Stimulated activated CD8-positive, alpha-beta memory T cell treated with anti-CD3 and anti-CD28 coated beads, Interleukin-4, amount 100 ng/mL, for 1 hour (primary cell): ENCODE results near the gene FOXP1.

Source experiments
- DNase-seq, 2 donors: peaks; one replicate each; pipeline ENCODE4 v3.0.0-alpha.2; 2020; ENCODE audit warnings: low read depth in 2 of 2, low spot score in 1 of 2

FOXP1 gene

DNA sequence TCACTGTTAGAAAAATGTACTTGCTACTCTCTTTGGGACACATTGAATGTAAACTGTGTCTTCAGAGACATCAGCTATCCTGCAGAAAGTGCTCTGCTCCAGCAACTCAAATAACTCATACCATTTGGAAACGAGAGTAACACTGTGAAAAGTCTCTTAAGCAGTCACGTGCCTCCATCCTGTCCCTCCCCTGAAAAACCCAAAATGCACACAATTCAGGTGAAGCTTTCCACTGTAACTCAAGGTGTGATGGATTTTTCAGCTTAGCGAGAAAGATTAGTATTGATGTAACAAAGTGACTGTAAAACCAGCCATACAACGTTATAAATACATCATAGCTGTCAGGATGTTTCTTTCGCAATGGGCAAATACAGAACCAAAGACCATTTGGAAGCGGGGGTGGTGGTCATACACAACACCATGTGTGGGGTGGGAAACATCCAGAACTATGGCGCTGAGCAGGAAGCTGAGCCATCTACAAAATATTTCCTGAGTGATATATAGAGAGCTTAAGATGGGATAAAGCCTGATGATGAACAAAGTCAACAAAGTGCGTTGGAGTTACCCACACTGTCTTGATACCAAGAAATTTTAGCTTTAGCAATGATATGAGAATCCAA is 332.3 kb downstream of the FOXP1 start:
- DNase-seq = no peak

DNA sequence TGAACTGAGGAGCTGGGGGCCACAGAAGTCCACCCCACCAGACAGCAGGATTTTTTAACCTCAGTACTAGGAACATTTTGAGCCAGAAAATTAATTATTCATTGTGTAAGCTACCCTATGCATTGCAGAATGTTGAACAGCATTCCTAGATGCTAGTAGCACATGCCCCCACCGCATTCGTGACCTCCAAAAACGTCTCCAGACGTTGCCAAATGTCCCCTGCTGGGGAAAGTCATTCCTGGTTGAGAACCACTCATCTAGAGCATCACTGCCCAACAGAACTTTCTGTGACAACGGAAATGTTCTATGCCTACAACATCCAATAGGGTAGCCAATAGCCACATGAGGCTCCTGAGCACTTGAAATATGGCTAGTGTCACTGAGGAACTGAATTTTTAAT is 333.5 kb downstream of the FOXP1 start:
- DNase-seq = no peak

DNA sequence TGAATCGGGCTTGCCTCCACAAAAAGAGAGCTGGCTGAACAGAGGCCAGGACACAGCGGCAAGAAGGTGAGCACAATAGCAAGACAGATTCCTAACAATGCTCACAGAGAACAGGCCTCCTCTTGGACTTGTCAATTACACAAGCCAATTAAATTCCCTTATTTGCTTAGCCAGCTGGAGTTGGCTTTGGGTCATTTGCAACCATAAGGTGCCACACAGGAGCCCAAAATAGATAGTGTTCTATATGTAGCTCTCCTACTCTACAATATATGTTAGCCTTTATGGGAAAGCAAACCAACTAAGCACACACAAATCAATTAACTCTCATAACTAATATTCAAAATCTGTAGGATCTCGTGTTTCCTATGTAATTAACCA is 335.6 kb downstream of the FOXP1 start:
- DNase-seq = no peak

DNA sequence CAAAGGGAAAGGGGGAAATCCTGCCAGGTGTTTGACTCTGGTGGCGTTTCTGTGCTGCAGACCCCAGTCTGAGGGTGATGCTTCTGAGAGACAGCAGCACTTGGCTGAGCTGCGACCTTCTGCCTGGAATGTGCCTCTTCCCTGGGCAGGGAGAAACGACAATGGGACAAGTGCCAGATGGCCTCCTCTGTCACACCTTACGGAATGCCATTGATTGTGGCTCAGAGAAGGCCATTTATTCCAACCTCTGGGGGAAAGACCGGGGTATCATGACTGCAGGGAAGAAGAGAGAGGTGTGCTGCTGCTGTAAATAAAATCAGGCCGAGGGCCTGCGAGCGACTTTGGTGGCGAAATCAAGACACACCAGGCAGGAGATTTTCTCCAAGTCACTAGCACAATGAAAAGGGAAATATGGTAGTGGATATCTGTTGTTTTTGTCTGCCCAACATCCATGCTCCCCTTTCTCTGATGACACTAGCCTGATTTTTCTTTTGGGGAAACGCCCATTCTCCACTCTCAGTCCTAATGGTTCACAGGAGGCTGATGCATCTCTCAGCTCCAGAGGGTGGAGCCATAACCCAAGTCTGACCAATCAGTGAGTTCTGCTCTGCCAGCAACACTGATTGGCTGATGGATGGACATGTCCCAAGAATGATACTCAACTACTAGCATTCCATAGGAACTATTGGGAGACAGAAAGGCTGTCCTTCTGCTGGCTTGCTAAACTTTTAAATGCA is 336.1 kb downstream of the FOXP1 start:
- DNase-seq = no peak

DNA sequence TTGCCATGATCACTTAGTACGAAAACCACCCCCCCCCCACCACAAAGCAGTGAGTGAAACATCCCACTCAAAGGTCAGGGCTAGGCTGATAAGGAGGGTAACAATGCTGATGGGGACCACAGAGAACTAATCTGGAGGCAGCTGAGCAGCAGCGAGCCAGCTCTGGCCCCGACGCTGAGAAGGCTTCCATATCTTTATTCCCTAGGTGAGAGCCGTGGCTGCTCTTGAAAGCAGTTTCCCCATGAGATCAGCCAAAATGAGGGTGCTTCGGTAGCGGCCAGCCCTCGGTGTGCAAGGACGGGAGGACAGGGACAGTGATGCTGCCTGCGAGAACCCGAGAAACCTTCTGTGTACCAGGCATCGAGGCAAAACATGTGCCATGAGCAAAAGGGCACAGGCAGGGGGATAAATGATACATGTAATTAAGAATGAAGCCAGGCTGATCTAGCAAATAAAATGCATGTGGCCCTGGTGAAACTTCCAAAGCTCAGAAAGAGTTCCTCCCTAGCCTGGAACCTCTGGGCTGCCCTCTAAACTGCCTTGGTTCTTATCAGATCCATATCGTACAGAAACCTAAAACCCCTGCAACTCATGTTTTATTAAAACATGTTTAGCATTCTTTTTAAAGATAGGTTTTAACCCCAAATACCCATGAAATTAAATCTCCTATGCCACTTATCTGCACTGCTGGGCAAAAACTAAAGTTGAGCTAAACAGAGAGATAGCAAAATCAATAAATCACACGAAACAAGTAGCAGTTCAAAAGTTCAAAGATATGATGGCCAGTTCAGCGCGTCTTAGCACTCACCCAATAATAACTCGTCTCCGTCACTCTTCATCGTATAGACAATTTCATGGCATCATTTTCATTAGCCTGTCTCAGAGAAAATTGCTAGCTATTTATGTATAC is 337.3 kb downstream of the FOXP1 start:
- DNase-seq = no peak

DNA sequence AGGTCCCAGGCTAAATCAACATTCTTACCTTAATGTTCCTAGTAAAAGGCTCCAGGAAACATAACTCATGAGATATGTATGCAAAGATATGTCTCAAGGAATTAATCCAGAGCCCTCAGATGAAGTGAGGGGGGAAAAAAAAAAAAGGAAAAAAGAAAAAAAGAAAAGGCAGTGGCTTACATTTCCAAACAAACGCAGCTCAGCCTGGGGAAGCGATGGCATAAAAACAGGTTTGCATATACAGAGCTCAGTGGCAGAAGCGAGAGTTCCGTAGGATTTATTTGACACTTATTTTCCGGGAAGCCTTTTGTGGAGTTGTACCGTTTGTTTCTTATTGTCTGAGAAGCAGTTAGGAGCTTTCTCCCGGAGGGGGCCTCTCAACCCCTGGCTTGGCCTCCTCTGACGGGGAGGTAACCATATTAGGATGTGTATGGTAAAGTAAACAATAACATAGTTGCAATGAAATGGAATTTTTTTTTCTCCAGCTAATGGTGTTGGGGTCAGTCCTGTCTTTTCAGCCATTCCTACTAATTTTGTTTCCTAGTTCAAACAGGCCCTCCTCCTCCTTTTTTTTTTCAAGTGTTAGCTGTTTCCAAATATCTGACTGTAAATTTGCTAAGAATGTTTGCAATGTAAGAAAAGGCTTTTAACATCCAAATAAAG is 338.6 kb downstream of the FOXP1 start:
- DNase-seq = no peak

DNA sequence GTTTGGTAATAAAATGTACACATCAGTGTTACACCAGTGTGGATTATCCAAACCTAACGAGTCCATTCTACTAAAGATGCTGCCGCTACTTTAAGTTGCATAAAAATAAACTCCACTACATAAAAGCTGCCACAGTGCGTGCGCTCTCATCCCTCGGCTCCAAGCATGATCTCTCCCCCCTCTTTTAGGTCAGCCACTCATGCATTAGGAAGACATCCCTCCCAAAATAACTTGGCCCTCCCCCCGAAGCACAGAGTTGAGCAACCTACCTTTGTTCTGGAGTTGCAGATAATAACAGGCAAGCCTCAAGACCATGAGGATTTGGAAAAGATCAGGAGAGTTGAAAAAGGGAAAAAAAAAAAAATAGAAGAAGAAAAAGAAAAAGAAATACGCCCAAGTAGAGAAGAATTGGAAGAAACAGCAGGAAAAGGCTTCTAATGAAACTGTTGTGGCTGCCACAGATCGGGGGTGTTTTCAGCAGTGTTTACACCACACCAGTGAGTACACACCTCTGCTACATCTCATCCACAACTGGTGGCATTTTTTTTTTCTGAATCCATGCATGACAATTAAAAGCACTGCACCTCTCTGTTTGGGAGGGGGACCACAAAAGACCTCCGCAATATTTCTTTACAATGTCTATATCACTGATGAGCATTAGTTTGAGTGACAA is 339.2 kb downstream of the FOXP1 start:
- DNase-seq = no peak

DNA sequence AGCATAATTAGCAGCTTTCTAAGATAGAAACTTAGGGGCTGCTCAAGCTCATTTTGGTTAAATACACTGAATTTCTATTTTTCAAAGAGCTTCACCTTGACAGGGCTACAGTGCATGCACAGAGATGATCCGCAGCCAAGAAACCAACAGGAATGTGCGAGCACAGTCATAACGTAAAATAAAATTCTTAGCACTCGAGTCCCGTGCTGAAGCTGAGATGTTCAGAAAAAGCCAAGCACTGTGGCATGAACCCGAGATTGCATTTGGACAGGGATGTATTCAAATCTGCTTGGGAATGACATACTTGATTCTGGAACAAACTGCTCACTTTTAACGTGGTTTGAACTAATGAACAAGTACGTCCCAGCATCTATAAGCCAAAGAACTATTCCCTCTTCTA is 340.3 kb downstream of the FOXP1 start:
- DNase-seq = no peak

DNA sequence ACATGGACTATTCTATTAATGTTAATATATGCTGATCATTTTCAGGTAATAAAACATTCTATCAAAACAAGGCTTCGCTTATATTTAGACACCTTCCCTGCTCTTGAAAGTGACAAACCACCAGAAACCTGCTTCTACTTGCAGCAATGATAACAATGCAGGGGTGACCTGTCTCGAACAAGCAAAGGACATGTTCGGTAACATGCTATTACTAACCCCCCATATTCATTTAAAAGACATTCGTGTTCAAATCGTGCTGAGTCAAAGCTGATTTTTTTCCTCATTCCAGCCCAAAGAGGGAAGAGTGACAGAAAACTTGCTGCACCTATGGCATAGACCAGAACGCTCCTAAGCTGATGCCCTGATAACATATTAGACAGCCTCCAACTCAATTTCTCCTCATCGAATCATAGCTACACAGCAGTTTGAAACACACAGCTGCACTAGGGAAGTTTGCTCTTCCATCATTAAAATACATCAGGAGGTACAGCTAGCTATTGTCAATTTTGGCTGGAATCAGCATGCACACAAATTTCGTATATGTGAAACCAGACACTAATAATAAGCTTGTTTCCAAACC is 341.5 kb downstream of the FOXP1 start:
- no peak for DNase-seq

DNA sequence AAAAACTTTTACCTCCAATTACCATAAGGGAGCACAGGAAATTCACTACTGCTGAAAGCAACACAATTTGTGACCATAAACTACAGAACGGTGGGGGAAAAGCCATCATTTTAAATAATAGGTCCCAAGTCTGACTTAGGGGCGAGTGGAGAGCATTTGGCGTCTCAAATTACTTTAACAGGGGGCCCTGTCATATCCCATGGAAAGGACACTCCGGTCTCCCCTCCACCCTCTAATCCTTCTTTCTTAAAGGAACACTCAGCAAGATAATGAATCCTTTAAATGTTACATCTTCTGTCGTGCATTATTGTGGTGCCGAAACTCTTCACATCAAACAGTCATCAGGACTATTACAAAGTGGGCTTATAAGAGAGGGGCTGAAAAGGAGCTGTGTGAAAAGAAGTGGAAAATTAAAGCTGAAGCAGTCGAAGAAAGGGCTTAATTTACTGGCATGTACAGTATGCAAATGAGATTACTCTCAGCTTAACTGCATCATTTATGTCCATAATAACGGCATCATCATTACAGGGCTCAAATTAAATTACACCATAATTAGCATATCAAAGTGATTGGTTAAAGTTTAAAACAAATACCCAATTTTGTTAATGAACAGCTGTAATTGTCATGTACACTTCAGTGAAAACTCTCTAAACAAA is 342.2 kb downstream of the FOXP1 start:
- no peak for DNase-seq

DNA sequence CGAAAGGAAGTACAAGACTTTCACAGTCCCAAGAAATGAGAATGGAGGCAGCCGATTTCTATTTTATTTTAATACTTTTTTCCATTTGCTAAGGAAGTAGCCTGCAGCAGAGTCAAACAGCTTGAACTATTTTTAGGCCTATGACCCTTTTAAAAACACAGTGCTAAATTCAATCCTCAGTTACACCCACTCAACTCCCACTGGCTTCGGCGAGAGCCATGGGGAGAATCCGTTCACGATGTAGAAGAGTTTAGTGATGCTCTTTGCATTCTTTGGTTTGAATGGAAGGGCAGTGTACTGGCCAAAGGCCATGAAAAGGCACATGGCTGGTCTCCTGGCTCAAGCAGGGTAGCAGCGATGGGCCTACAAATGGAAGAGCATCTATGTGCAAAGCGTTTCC is 343.5 kb downstream of the FOXP1 start:
- DNase-seq = no peak

DNA sequence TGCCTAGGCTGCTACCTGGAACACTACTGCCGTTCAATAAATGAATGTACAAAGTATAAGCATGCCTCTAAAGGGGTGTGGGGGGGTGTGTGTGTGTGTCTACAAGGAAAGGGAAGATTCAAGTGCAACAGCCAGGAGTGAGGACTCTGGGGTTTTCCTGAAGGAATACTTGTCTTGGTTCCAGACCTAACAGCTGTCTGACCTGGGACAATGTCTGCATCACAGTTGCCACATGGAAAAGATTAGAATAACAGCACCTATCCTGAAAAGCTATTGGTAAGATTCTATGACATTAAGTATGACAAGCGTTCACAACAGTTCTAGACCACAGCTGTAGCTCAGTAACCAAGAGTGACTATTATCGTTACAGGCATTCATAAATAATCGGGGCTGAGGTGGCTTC is 345.2 kb downstream of the FOXP1 start:
- no peak for DNase-seq

DNA sequence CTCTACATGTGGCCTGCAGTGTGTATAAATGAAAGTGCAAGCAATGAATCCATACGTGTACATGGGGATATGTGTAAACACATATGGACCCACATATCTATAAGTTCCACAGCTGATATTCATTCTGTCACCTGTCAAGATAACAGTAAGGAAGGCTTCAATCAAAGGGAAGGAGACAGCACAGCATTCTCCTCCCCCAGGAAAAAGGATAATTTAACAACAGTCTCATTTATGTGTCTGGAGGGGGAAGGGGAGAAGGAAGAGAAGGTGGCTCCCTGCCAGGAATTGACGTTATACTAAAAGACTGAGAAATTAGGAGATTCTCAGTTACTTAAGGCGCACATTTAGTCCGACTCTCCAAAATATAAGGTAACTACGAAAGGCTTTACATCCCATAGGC is 345.9 kb downstream of the FOXP1 start:
- DNase-seq = no peak

DNA sequence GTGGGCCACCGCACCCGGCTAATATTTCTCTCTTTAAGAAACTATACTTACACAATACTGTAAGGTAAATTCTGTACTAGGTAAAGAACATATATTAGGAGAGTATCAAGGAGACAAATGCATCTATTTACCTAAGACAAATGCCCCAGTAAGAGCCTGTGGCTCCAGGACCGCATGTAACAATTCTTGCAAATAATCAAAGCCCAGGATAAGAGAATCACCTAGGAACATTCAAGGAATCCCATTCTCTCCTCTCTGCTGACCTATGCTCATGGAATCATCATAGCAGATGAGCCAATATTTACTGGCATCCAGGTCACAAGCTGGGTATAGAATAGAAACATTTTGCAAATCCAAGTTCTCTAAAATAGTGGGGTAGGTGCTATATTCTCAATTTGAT is 347.7 kb downstream of the FOXP1 start:
- no peak for DNase-seq

DNA sequence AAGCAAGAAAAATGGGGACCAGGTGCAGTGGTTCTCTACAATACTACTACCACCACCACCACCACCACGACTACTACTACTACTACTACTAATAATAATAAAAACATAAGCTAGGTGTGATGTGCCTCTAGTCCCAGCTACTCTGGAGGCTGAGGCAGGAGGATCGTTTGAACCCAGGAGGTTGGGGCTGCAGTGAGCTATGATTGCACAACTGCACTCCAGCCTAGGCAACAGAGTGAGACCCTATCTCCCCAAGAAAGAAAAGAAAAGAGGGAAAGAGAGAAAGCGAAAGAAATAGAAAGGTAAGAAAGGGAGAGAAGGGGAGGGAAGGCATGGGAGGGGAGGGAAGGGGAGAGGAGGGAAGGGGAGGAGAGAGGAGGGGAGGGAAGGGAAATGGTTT is 350.6 kb downstream of the FOXP1 start:
- no peak for DNase-seq

DNA sequence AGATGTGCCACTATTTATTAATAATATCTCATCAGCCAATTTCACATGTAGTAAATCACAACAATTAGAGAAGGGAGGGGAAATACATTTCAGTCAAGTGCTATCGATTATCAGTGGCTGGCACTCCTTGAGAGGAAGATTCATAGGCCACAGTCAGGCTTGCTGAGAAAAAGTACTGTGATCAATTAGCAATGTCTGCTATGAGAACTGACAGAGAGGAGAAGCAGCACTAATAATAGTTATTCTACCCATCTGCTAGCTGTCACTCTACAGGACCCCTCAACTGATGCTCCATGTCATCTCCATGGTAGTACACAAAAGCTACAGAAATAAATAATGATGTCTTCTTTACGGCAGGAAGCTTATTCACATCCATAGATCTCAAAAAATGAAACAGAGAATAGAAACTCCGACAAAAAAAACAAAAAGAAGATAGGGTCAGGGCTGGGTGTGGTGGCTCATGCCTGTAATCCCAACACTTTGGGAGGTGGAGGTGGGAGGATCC is 351.3 kb downstream of the FOXP1 start:
- DNase-seq = no peak

DNA sequence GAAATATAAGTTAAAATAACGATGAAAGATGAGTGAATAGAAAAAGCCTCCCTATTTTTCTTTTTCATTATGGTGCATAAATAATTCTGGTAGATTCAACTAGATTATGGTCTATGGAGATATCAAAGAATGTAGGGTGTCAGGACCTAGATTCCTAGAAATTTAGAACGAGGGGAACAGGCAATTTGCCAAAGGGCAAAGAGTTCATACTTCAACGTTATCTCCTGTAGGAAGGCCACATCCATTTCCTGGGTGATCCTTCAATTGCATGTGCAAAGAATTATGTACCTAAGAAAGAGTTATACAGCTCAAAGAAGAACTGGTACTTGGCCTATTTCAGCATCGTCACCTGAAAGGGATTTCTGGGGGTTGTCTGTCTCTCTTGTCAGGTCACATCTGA is 351.8 kb downstream of the FOXP1 start:
- no peak for DNase-seq

DNA sequence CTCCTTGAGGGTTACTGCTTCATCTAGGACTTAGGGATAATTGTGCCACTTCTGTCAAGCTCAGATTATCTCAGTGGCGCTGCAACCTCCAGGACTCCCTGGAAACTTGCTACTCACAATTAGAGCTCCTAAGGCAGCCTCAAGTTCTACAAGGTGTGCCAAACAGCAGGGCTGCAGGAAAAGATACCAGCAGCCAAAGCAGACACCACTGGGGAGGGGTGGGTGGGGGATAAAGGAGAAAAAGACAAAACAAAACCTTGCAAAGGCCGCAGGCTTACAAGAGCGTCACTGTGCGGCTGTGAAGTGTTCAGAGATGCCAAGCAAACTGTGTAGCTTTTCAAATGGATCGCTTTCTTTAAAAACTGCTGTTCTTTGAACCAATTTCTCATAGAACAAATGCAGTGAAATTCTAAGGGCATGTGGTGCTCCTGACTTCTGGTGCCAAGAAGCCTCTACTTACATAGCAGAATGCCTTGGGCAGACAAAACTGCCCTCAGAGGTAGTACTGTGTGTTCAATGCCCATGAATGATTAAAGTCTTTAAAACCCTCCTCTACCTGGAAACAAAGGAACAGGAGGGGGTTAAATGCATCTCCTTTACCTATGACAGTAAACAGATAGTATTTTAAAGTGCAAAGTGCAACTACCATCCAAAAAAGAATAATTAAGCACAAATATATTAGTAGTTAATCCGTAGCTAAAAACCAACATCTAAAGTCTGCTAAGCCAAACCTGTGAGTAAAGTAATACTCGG is 353.4 kb downstream of the FOXP1 start:
- no peak for DNase-seq

DNA sequence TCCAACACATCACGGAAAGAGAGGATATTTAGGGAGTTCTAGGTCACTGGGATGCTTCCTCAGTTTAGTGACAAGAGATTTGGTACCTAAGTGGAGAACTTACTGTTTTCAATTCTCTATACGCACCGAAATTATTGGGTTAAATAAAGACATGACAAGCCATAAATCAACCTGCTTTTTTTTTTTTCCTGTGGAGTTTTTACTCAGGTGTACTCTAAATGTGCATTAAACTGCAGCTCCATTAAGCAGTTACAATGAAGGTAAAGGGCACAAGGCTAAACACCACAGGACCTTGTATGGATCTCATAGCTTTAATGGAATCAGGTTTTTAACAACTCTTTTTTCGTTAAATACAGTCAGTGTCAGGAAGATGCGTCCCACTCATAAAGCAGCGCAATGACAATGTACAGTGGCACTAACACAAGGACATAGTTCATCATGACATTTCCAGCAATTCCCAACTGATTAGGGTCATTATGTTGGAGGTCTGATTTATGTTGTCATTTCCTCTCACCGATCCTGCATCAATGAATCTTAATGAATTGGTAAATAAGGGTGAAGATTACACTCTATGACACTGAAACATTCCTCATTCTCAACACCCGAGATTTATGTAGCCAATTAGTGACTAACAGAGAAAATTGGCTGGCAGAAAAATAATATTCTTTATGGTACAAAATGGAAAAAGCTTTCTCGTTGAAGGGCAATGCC is 355.2 kb downstream of the FOXP1 start:
- DNase-seq = no peak
